Coronary artery (tissue), 2 donors: ENCODE data around the gene POLD4.
A peak's percentile ranks its signal among the peaks of the same experiment; 100 is the strongest.

Source experiments
- DNase-seq: peaks from one replicate; pipeline ENCODE4 v3.0.0-alpha.2; 2017; ENCODE audit warnings: low spot score
- H3K27ac ChIP-seq, 2 donors: fragments of 200-600 bp; sonication (generic); one replicate each; pipeline ENCODE4 v1.5.1; 2016 to 2019
- H3K4me3 ChIP-seq: fragments of 200-600 bp; sonication (generic); 2 replicates; pipeline ENCODE4 v1.5.1; 2016; ENCODE audit warnings: mild to moderate bottlenecking, moderate library complexity
- CTCF ChIP-seq: fragments of 200-600 bp; sonication (generic); IDR thresholded peaks from one replicate; pipeline ENCODE4 v1.5.1; 2019; ENCODE audit warnings: antibody characterized with exemption

Gene POLD4

GRCh38 chr11:67364169-67364568 is 10.8 kb upstream of the POLD4 start:
- no peak for TF ChIP-seq CTCF
- no peak overlapping the region for H3K27ac ChIP-seq
- DNase-seq = no peak
- H3K4me3 ChIP-seq = no peak overlapping the region

- TF ChIP-seq CTCF = no peak
- no peak for DNase-seq
- peak overlapping the region in 1 of 2 donors; percentile 95 for H3K27ac ChIP-seq
- no peak overlapping the region for H3K4me3 ChIP-seq
Measured at GRCh38 chr11:67357831-67358670, 4.7 kb upstream of the POLD4 start.

- no peak overlapping the region for H3K4me3 ChIP-seq
- TF ChIP-seq CTCF = peak; percentile 92
- peak overlapping the region; percentile 95 to 96 for H3K27ac ChIP-seq
- peak; percentile 80 for DNase-seq
Measured at GRCh38 chr11:67356864-67357561, 3.7 kb upstream of the POLD4 start.

- DNase-seq = no peak
- H3K4me3 ChIP-seq = no peak overlapping the region
- TF ChIP-seq CTCF = no peak
- peak overlapping the region; percentile 95 to 96 for H3K27ac ChIP-seq
Measured at GRCh38 chr11:67356387-67356863, 3.1 kb upstream of the POLD4 start.

- DNase-seq = peak; percentile 71
- H3K4me3 ChIP-seq = no peak overlapping the region
Measured at GRCh38 chr11:67355794-67356386, 2.5 kb upstream of the POLD4 start.

More at GRCh38 chr11:67355794-67356386, 2.5 kb upstream of the POLD4 start:
- H3K27ac ChIP-seq = peak overlapping the region; percentile 95 to 96
- TF ChIP-seq CTCF = no peak
